GM13977 (cell line): ENCODE results near the gene TMCC3.

Source experiments
- DNase-seq: peaks from one replicate; pipeline ENCODE4 v3.0.0; 2012; ENCODE audit warnings: low spot score
- CTCF ChIP-seq: IDR thresholded peaks from 2 replicates; pipeline ENCODE4 v1.5.1; 2012; ENCODE audit warnings: mild to moderate bottlenecking, control low read depth; ENCODE audit not compliant: insufficient read depth; ENCODE audit errors: extremely low read depth, missing control alignments
- in situ Hi-C: fragments of 300-500 bp; cut with MboI; formaldehyde crosslinking; loops from one replicate; pipeline ENCODE4 v1.12.0; 2022; ENCODE audit warnings: low sequenced_read_pairs, low pct_unique_long_range_greater_than_20kb, mixed read lengths, inconsistent platforms; ENCODE audit not compliant: unreplicated experiment

Gene TMCC3

GRCh38 chr12:94628819-94629472, 21.4 kb downstream of the TMCC3 start:
- no peak for TF ChIP-seq CTCF
- no peak for DNase-seq
- in situ Hi-C loops, result no loop called here

DNA sequence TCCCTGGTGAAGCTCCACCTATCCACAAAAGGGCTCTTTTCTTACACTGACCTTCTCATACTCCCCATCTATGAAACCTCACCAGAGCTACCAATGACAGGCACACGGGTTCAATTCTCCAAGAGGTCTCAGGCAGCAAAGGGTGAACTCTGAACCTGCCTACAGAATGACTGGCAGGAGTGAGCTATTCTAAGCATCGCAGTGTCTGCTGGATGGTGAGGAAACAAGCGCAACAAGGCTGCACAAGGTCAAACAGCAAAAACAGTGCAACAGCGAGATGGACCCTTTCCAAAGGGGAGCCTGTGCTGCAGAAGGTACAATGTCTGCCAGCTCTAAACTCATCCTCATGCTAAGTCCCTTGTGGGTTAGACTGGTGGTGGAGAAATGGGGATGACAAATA, 22.0 kb downstream of the TMCC3 start:
- in situ Hi-C loops, result no loop called here
- TF ChIP-seq CTCF, result no peak
- no peak for DNase-seq

- in situ Hi-C loops, result no loop called here
- DNase-seq, result no peak
- TF ChIP-seq CTCF, result no peak
Measured at GRCh38 chr12:94625531-94625930, 24.8 kb downstream of the TMCC3 start.

DNA sequence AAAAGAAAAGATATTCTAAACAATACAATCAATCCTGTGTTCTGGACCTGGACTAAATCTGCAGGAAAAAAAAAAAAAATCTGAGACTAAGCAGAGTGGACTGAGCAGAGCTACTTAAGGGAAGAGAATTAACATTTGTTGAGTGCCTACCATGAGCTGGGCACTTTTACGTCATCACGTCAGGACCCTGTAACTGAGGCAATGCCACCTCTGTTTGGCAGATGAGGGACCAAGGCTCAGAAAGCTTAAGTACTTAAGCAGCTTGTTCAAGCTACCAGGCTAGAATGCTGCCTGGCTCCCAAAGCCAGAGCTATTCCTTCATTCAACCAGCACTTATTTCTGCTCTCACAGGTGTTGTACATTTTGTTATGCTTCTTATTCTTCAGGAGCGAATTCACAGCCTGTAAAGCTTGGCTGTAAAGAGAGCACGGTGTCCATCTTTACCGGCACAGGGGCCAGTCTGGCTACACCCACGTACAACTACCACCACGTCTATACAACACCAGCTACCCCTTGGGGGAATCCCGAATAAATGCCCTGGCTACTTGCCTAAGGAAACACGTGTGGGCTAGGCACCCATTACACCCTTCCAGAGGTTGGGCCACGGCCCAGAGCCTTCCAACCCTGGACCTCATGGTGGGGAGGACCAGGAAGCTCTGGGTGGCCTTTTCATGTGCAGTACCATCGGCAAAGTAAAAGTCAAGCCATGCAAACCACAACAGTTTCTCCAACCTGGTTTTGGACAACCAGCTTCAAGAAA, 27.0 kb downstream of the TMCC3 start:
- no peak for DNase-seq
- in situ Hi-C loops, result no loop called here
- TF ChIP-seq CTCF, result no peak

- no peak for DNase-seq
- no peak for TF ChIP-seq CTCF
- in situ Hi-C loops, result no loop called here
Measured at GRCh38 chr12:94622475-94622874, 27.9 kb downstream of the TMCC3 start.

DNA sequence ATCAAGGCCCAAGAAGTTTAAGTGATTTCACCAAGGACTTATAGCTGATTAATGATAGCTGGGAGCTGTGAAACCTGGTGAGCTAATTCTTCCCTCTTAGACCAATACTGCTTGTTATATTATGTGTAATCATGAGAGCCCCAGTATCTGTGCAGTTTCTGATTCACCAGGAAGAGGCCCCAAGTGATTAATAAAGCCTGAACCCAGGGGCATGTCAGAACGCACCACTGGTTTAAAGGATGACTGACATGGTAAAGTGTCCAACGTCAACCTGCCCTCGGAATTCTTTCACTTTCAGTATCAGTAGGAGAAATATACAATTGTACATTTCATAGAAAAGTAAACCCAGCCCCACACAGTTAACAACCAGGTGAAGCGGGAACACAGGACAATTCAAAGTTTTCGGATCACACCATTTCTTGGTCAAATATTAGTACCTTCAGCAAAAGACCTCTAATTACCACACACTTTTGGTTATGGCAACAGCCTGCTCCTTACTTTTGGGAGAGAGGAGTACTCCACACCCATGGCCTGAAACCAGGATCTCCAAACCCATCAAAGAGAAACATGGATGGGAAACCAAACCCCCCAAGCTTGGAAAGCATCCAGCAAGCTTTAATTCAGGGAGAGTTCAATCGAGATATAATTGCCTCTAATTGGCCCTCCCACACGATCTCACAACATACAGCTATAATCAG, 28.5 kb downstream of the TMCC3 start:
- in situ Hi-C loops, result no loop called here
- DNase-seq, result peak; percentile 79
- no peak for TF ChIP-seq CTCF
